Kidney (tissue), 14 donors: ENCODE results near the gene ZNF273. TPM values are rescaled to one million over a fixed set of nuclear protein-coding genes. Genes with fewer than 3 reads are reported as not detected.
"Not testable (repeated sequence)": the region's sequence is repeated elsewhere in the genome, so short reads cannot be mapped to it uniquely, and the experiment has no call there.

Experiments
- DNase-seq, 5 donors: peaks; one replicate each; pipeline ENCODE4 v3.0.0-alpha.2; 2013 to 2020
- FAIRE-seq: peaks from 2 replicates; lab custom pipeline; 2012; peaks lifted over from hg19 to GRCh38; lab: Jason Lieb, UNC
- H3K27ac ChIP-seq, 2 donors: one replicate each; pipeline ENCODE4 v1.7.0; 2013; ENCODE audit warnings: low read depth in 2 of 2, low read length in 2 of 2, inconsistent platforms in 1 of 2
- H3K27me3 ChIP-seq: one replicate; pipeline ENCODE4 v1.7.1; 2013; ENCODE audit warnings: low read length, inconsistent platforms; ENCODE audit not compliant: control insufficient read depth, insufficient read depth
- H3K36me3 ChIP-seq, 3 donors: one replicate each; pipeline versions ENCODE4 v1.7.0 to v1.7.1; 2013; ENCODE audit warnings: low read length in 3 of 3, control low read depth in 1 of 3, inconsistent platforms in 1 of 3; ENCODE audit not compliant: insufficient read depth in 3 of 3, control insufficient read depth in 2 of 3
- H3K4me1 ChIP-seq, 3 donors: one replicate each; pipeline versions ENCODE4 v1.7.0 to v1.7.1; 2013; ENCODE audit warnings: low read length in 3 of 3, inconsistent platforms in 1 of 3, low read depth in 1 of 3; ENCODE audit not compliant: control insufficient read depth in 2 of 3, insufficient read depth in 2 of 3
- H3K4me3 ChIP-seq, 3 donors: one replicate each; pipeline versions ENCODE4 v1.7.0 to v1.8.1; 2013; ENCODE audit warnings: low read length in 3 of 3, control low read depth in 1 of 3, inconsistent platforms in 1 of 3
- H3K9ac ChIP-seq, 3 donors: one replicate each; pipeline versions ENCODE4 v1.7.0 to v1.7.1; 2013; ENCODE audit warnings: low read length in 3 of 3, control low read depth in 1 of 3, inconsistent platforms in 1 of 3
- H3K9me3 ChIP-seq, 3 donors: one replicate each; pipeline versions ENCODE4 v1.7.0 to v1.7.1; 2013; ENCODE audit warnings: low read length in 3 of 3, control low read depth in 1 of 3, inconsistent platforms in 1 of 3; ENCODE audit not compliant: control insufficient read depth in 2 of 3, insufficient read depth in 1 of 3
- CTCF ChIP-seq: IDR thresholded peaks from 3 replicates; pipeline ENCODE4 v1.5.1; 2012; ENCODE audit warnings: mild to moderate bottlenecking, moderate library complexity, borderline replicate concordance; ENCODE audit not compliant: insufficient read depth; ENCODE audit errors: extremely low read depth
- intact Hi-C: fragments of 100-400 bp; cut with DNase I; formaldehyde crosslinking; loops from one replicate; pipeline ENCODE4 v1.11.1; 2022
- polyA plus RNA-seq: library from polyadenylated mRNA; stranded (reverse); fragments of 350-450 nt; fragmentation: Illumina TruSeq; extraction: RNeasy Lipid Tissue Mini Kit (QIAGEN cat#74804); gene quantifications from one replicate; pipeline ENCODE4 v1.2.3, GENCODE V29; 2014; ENCODE audit warnings: low read depth, low replicate concordance; ENCODE audit not compliant: insufficient read depth
- total RNA-seq: library from RNA; stranded (reverse); fragmentation: NEBNext Ultra II Directional; extraction: Animal tissue kit (Norgen Biotek cat#: 25700); gene quantifications from one replicate; pipeline ENCODE4 v1.2.1, GENCODE V29; 2021
- donor health status: control.
- donor health status: control.
- donor health status: control.
- donor health status: control.
- donor health status: control.
- donor health status: DM: yes; HTN: yes; CAD: no.
- donor health status: Normal renal cell carcinoma (clear cell type).

The ZNF273 gene
- total and polyA plus RNA-seq, 2 donors from 2014 or later, result 1.7 to 5.4 TPM

GRCh38 chr7:64863021-64863420 lies 40.1 kb upstream of the ZNF273 start:
- H3K9ac ChIP-seq, result no peak overlapping the region
- FAIRE-seq, result no peak
- no peak overlapping the region for H3K27ac ChIP-seq
- H3K9me3 ChIP-seq, result no peaks in the 10 kb centered on the region
- no peak overlapping the region for H3K4me3 ChIP-seq
- intact Hi-C loops, result no loop called here
- H3K27me3 ChIP-seq, result no peaks in the 10 kb centered on the region
- no peak for TF ChIP-seq CTCF
- H3K4me1 ChIP-seq, result no peaks in the 10 kb centered on the region
- H3K36me3 ChIP-seq, result no peaks in the 10 kb centered on the region
- DNase-seq, result no peak

GRCh38 chr7:64863530-64863929 lies 39.5 kb upstream of the ZNF273 start:
- H3K36me3 ChIP-seq, H3K9ac ChIP-seq, H3K27ac ChIP-seq, DNase-seq, H3K27me3 ChIP-seq, FAIRE-seq, H3K4me1 ChIP-seq, H3K9me3 ChIP-seq, intact Hi-C loops, H3K4me3 ChIP-seq: not testable (repeated sequence)

GRCh38 chr7:64863969-64864368 lies 39.1 kb upstream of the ZNF273 start:
- H3K9me3 ChIP-seq, result no peaks in the 10 kb centered on the region
- no peak overlapping the region for H3K4me3 ChIP-seq
- no peak overlapping the region for H3K27ac ChIP-seq
- DNase-seq (no peak), FAIRE-seq (no peak)
- H3K27me3 ChIP-seq, result no peaks in the 10 kb centered on the region
- no peak overlapping the region for H3K9ac ChIP-seq
- no peak for TF ChIP-seq CTCF
- H3K36me3 ChIP-seq, result no peaks in the 10 kb centered on the region
- intact Hi-C loops, result no loop called here
- no peaks in the 10 kb centered on the region for H3K4me1 ChIP-seq

- DNase-seq (peak in 1 of 5 donors; percentile 3), FAIRE-seq (no peak)
- no peak overlapping the region for H3K27ac ChIP-seq
- no peaks in the 10 kb centered on the region for H3K4me1 ChIP-seq
- H3K9me3 ChIP-seq, result no peaks in the 10 kb centered on the region
- no peak overlapping the region for H3K9ac ChIP-seq
- TF ChIP-seq CTCF, result no peak
- intact Hi-C loops, result no loop called here
- H3K36me3 ChIP-seq, result no peaks in the 10 kb centered on the region
- no peaks in the 10 kb centered on the region for H3K27me3 ChIP-seq
- no peak overlapping the region for H3K4me3 ChIP-seq
These were observed 35.1 kb upstream of the ZNF273 start for GRCh38 chr7:64867863-64868440.
